ENCODE measurements around the gene CYP2C9. TPM values are rescaled to one million over a fixed set of nuclear protein-coding genes. Genes with fewer than 3 reads are reported as not detected.

The CYP2C9 gene
- total and polyA plus RNA-seq, 2 donors (not counting 3 experiments of a cell fraction or from before 2014, with no cell fraction given), result not detected

DNA sequence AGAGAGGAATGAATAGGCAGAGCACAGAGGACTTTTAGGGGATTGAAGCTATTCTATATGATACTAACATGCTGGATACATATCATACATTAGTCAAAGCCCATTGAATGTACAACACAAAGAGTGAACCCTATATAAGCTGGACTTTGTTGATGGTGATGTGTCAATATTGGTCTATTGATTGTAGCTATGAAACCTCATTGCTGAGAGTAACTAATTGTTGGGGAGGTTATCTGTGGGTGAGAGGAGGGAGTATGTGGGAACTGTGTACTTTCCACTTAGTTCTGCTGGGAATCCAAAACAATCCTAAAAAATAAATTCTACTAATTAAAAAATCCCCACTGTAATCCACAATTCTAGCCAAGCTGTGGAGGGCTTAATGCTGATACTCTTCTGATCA, 22.0 kb upstream of the CYP2C9 start:
- dilution Hi-C loops (cut with MboI; ENCODE audit: extremely low pct_ligation_motif_present, low sequenced_read_pairs), result no loop called here

More for the DNA sequence above, 22.0 kb upstream of the CYP2C9 start:
- ChIA-PET CTCF (no interaction called here), POLR2A (no interaction called here)
- FAIRE-seq (no peak), DNase-seq (ENCODE audit: low read depth, low spot score) (no peak)
- no peak overlapping the region for H3K27ac ChIP-seq (ENCODE audit: insufficient read depth, low read depth, low read length)
- H3K9me3 ChIP-seq (replicated peaks; ENCODE audit: control insufficient read depth, insufficient read depth, low read length), result no peaks in the 10 kb centered on the region
- no peak overlapping the region for H2AFZ ChIP-seq (ENCODE audit: low read depth, low read length)
- H3K9ac ChIP-seq (replicated peaks; ENCODE audit: extremely low read depth, insufficient read depth, low read length), result no peak overlapping the region
- no TSS peak for BruUV-seq (replicated peaks)
- H3K36me3 ChIP-seq (ENCODE audit: control insufficient read depth in 2 of 2, extremely low read depth in 1 of 2, insufficient read depth in 2 of 2, low read length in 2 of 2), result no peaks in the 10 kb centered on the region
- H3K9me1 ChIP-seq (replicated peaks; ENCODE audit: control insufficient read depth, extremely low read depth, insufficient read depth, low read length), result no peaks in the 10 kb centered on the region
- H3K4me3 ChIP-seq (replicated peaks in 1 of 3; ENCODE audit: insufficient read depth in 1 of 3, low read depth in 1 of 3, low read length in 3 of 3), result no peak overlapping the region
- H3K79me2 ChIP-seq (ENCODE audit: control insufficient read depth, insufficient read depth, low read length), result no peaks in the 10 kb centered on the region
- no peaks in the 10 kb centered on the region for H4K20me1 ChIP-seq (replicated peaks; ENCODE audit: control insufficient read depth, extremely low read depth, insufficient read depth, low read length)
- no peaks in the 10 kb centered on the region for H3K4me1 ChIP-seq (ENCODE audit: control insufficient read depth, extremely low read depth, insufficient read depth, low read length)
- H3K4me2 ChIP-seq (ENCODE audit: insufficient read depth, low read length), result no peak overlapping the region
- no peaks in the 10 kb centered on the region for H3K27me3 ChIP-seq (ENCODE audit: control insufficient read depth in 2 of 2, insufficient read depth in 2 of 2, low read length in 2 of 2)
- intact Hi-C loops (cut with micrococcal nuclease), result no loop called here
- TF ChIP-seq, protein P1, sequence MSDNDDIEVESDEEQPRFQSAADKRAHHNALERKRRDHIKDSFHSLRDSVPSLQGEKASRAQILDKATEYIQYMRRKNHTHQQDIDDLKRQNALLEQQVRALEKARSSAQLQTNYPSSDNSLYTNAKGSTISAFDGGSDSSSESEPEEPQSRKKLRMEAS (IDR thresholded peaks at IDR 0.05; ENCODE audit: insufficient read depth, insufficient read length), result no peak
- TF ChIP-seq FOS (IDR thresholded peaks at IDR 0.05; ENCODE audit: borderline replicate concordance, insufficient read depth, low read length) (no peak), GATA2 (IDR thresholded peaks at IDR 0.05; ENCODE audit: insufficient read depth, insufficient read length, low read depth, low read length) (no peak), POLR2A (IDR thresholded peaks at IDR 0.05; ENCODE audit: low read depth, low read length) (no peak), POLR2AphosphoS5 (IDR thresholded peaks at IDR 0.05; ENCODE audit: insufficient read depth, low read depth, low read length) (no peak), MYC (IDR thresholded peaks at IDR 0.05; ENCODE audit: low read depth, low read length) (no peak), JUN (IDR thresholded peaks at IDR 0.05; ENCODE audit: borderline replicate concordance, insufficient read depth, insufficient read length, low read depth) (no peak), EZH2 (IDR thresholded peaks at IDR 0.05; ENCODE audit: borderline replicate concordance, low read depth, low read length, severe bottlenecking) (no peak)
- TF ChIP-seq, protein P2, sequence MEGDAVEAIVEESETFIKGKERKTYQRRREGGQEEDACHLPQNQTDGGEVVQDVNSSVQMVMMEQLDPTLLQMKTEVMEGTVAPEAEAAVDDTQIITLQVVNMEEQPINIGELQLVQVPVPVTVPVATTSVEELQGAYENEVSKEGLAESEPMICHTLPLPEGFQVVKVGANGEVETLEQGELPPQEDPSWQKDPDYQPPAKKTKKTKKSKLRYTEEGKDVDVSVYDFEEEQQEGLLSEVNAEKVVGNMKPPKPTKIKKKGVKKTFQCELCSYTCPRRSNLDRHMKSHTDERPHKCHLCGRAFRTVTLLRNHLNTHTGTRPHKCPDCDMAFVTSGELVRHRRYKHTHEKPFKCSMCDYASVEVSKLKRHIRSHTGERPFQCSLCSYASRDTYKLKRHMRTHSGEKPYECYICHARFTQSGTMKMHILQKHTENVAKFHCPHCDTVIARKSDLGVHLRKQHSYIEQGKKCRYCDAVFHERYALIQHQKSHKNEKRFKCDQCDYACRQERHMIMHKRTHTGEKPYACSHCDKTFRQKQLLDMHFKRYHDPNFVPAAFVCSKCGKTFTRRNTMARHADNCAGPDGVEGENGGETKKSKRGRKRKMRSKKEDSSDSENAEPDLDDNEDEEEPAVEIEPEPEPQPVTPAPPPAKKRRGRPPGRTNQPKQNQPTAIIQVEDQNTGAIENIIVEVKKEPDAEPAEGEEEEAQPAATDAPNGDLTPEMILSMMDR (IDR thresholded peaks at IDR 0.05; ENCODE audit: extremely low read depth in 1 of 2, insufficient read depth in 1 of 2, low read depth in 1 of 2, low read length in 2 of 2), result no peak
